SKM-1 treated with dmso at 0.1 percent for 144 hours (cell line): ENCODE data around the gene INPP4B.

ENCODE experiments used
- DNase-seq: peaks from one replicate; lab custom pipeline; 2025; ENCODE audit not compliant: unreplicated experiment; lab: John Stamatoyannopoulos, UW

The INPP4B gene

GRCh38 chr4:142485452-142485851 is 360.6 kb downstream of the INPP4B start:
- DNase-seq = peak; percentile 63

DNA sequence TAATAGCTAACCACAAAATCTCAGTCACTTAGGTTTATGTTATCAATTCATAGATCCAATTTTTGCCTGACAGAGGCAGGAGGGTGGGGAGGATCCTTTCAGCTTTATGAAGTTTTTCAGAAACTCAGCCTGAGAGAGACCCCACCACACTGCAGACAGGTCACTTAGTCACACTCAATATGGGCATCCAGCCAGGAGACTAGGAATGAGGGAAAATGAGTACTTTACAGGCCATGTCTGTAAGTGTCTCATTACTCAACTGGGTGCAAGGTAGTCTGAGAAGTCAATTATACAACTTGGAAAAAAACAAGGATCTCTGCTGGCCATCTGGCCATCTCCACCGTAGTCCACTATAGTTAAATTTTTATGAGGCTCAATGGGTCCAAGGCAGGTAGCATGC is 365.9 kb downstream of the INPP4B start:
- no peak for DNase-seq

DNA sequence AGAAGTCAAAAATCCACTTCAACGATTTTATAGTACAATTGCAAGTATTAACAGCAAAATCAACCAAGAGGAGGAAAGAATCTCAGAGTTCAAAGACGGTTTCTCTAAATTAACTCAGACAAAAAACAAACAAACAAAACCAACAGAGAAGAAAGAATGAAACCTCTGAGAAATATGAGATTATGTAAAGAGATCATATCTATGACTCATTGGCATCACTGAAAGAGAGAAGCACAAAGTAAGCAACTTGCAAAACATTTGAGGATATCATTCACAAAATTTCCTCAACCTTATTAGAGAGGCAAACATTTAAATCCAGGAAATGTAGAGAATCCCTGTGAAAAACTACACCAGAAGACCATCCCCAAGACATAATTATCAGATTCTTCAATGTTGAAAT is 370.4 kb downstream of the INPP4B start:
- DNase-seq = no peak

- DNase-seq = no peak
Observed at GRCh38 chr4:142474398-142475087, 371.6 kb downstream of the INPP4B start.

DNA sequence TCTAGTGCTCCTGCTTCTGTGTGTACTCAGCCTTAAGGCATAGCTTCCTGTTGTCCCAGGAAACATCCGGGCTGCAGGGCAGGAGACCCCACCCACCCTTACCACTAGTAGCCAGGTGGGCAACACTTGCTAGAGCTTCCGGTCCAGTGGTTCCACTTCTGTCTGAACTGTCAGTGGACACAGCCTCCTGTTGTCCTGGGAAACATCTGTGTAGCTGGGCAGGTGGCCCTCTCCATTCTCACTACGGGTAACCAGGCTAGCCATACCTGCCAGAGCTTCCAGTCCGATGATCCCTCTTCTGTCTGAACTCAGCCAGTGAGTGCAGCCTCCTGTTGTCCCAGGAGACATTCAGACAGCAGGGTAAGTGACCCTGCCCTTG is 372.2 kb downstream of the INPP4B start:
- DNase-seq = no peak

GRCh38 chr4:142473218-142473959 is 372.7 kb downstream of the INPP4B start:
- no peak for DNase-seq

DNA sequence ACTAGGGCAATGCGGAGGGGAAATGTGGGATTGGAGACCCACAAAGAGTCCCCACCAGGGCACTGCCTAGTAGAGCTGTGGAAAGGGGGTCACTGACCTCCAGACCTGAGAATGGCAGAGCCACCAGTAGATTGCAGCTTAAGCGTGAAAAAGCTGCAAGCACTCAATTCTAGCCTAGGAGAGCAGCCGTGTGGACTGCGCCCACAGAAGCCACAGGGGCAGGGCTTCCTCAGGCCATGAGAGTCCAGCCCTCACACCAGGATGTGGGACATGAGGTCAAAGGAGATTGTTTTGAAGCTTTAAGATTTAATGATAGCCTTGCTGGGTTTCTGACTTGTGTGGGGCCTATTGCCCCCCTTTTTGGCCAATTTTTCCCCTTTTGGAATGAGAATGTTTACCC is 379.0 kb downstream of the INPP4B start:
- no peak for DNase-seq

DNA sequence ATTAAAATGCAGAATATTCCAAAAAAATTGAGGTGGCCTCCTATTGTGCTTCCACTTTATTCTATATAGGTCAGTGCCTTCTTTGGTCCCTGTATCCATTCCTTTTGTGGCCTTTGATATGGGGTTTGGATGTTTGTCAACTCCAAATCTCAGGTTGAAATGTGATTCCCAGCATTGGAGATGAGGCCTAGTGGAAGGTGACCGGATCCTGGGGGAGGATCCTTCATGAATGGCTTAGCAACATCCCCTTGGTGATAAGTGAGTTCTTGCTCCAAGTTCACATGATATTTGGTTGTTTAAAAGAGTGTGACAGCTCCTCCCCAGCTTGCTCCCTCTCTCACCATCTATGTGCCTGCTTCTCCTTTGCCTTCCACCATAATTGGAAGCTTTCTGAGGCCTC is 380.6 kb downstream of the INPP4B start:
- no peak for DNase-seq

- DNase-seq = no peak
Observed at GRCh38 chr4:142463206-142463605, 382.9 kb downstream of the INPP4B start.

GRCh38 chr4:142452161-142452855 is 393.8 kb downstream of the INPP4B start:
- DNase-seq = no peak

DNA sequence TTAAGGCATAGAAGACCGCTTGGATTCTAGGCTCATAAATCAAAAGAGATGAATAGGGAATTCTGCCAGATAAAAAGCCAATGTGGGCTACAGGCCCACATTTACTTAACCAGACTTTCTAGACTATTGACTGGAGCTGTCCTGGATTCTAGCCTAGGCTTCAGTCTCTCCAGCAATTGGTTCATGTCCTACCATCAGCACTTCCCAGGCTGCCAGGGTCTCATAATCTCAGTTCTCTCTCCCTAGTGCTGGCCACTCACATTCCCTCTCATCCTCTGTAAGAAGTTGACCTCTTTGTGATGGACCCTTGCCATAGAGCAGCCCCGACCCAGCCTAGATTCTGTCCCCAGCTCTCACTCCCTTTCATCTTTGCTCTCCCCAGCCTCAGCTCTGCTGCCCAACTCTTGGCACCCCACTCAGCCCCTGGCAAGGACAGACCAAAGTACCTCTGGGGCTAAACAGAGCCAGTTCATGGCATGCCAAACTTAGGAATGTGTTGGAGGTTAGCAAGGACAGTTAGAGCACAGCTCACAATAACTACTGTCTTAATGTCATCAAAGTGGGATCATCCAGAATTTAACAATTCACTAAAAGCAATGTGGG is 396.2 kb downstream of the INPP4B start:
- DNase-seq = no peak

GRCh38 chr4:142447009-142447408 is 399.1 kb downstream of the INPP4B start:
- DNase-seq = no peak

- DNase-seq = no peak
Observed at GRCh38 chr4:142443469-142443868, 402.6 kb downstream of the INPP4B start.

- no peak for DNase-seq
Observed at GRCh38 chr4:142440093-142440492, 406.0 kb downstream of the INPP4B start.

- no peak for DNase-seq
Observed at GRCh38 chr4:142435599-142436235, 410.4 kb downstream of the INPP4B start.

- no peak for DNase-seq
Observed at GRCh38 chr4:142434519-142435224, 411.4 kb downstream of the INPP4B start.

DNA sequence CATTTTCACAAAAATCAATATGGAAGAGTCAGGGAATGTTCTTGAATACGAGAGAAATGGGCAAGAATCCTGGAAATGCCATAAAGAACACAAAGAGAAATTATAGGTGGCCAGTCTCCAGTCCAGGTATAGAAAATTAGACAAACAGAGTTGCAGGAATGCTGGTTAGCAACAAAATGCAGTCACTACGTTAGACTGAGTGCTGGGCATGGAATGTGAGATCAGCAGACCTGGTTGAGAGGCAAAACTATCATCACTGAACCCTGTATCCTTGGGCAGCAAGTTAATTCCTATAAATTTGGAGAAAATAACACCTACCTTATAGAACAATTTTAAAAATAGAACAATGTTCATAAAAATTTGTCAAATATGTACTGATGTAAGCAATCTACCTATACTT is 417.4 kb downstream of the INPP4B start:
- DNase-seq = no peak

GRCh38 chr4:142427456-142427855 is 418.6 kb downstream of the INPP4B start:
- no peak for DNase-seq

- DNase-seq = no peak
Observed at GRCh38 chr4:142423861-142424260, 422.2 kb downstream of the INPP4B start.

DNA sequence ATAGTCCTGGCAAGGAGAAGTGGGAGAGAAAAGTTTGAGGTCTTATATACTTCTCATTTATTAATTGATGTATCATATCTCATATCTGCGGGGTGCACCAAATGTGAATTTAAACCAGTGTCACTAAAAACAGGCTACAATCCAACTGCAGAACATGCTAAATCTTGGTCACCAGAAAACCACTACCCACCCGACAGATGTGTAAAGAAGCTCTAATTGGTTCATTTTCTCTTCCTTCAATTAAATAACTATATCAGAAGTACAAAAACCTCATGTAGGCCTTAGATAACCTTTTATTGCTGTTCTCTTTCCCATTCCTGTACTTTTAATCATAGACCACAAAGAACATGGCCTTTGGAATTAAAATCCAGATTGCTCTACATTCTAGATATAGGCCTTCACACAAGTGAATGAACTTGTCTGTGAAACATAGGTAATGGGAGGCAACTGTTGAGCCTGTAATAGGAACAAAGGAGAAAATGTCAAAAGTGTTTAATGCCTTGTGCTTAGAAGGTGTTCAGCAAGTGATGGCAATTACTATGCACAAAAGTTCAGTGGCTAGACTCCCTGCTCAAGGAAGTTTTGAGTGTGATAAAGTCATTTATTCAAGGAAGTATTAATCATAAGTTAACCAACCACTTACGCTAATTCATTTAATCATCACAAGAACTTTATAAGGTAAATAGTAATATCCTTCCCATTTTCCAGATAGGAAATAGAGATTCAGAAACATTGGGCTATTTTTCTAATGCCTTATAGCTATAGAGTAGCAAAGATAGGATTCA is 425.6 kb downstream of the INPP4B start:
- DNase-seq = no peak
